Stimulated activated CD4-positive, alpha-beta T cell treated with anti-CD3 and anti-CD28 coated beads, Interleukin-4, amount 100 ng/mL, for 4 hours (primary cell): ENCODE data around the gene DNAJC19.
"Not testable (repeated sequence)": the region's sequence is repeated elsewhere in the genome, so short reads cannot be mapped to it uniquely, and the experiment has no call there.

Source experiments
- DNase-seq, 2 experiments: peaks; one replicate each; pipeline ENCODE4 v3.0.0-alpha.2; 2020

The DNAJC19 gene

GRCh38 chr3:180989291-180990163 lies at the start of gene DNAJC19:
Gene DNAJC19 (minus strand): TSS chr3:180989736. CDS start chr3:180989602, 134 bp downstream.
- peak; percentile 75 to 89 for DNase-seq

GRCh38 chr3:181030948-181031347 lies 41.4 kb upstream of the DNAJC19 start:
- no peak for DNase-seq

GRCh38 chr3:181025204-181025603 lies 35.7 kb upstream of the DNAJC19 start:
- DNase-seq: no peak

GRCh38 chr3:181017690-181018089 lies 28.2 kb upstream of the DNAJC19 start:
- DNase-seq: no peak

- DNase-seq: no peak
Measured at GRCh38 chr3:181009225-181009624, 19.7 kb upstream of the DNAJC19 start.

GRCh38 chr3:181008796-181009195 lies 19.3 kb upstream of the DNAJC19 start:
- no peak for DNase-seq

- no peak for DNase-seq
Measured at GRCh38 chr3:181007262-181007661, 17.7 kb upstream of the DNAJC19 start.

- DNase-seq: no peak
Measured at GRCh38 chr3:181006541-181006940, 17.0 kb upstream of the DNAJC19 start.

GRCh38 chr3:181003469-181003868 lies 13.9 kb upstream of the DNAJC19 start:
- not testable (repeated sequence) for DNase-seq

- not testable (repeated sequence) for DNase-seq
Measured at GRCh38 chr3:181002331-181002730, 12.8 kb upstream of the DNAJC19 start.

- DNase-seq: no peak
Measured at GRCh38 chr3:180996415-180996932, 6.9 kb upstream of the DNAJC19 start.

GRCh38 chr3:180990505-180990904 lies 969 bp upstream of the DNAJC19 start:
- DNase-seq: no peak

- DNase-seq: no peak
Measured at GRCh38 chr3:180987344-180987743, 2.2 kb downstream of the DNAJC19 start.

- not testable (repeated sequence) for DNase-seq
Measured at GRCh38 chr3:180986366-180986765, 3.2 kb downstream of the DNAJC19 start.

GRCh38 chr3:180983136-180983535 lies 6.4 kb downstream of the DNAJC19 start:
- no peak for DNase-seq

GRCh38 chr3:180981912-180982311 lies 7.6 kb downstream of the DNAJC19 start:
- no peak for DNase-seq

- no peak for DNase-seq
Measured at GRCh38 chr3:180980611-180981010, 8.9 kb downstream of the DNAJC19 start.

- no peak for DNase-seq
Measured at GRCh38 chr3:180979961-180980360, 9.6 kb downstream of the DNAJC19 start.

- no peak for DNase-seq
Measured at GRCh38 chr3:180977498-180977897, 12.0 kb downstream of the DNAJC19 start.

GRCh38 chr3:180974286-180974685 lies 15.2 kb downstream of the DNAJC19 start:
- no peak for DNase-seq

GRCh38 chr3:180973543-180973942 lies 16.0 kb downstream of the DNAJC19 start:
- DNase-seq: no peak

- no peak for DNase-seq
Measured at GRCh38 chr3:180970931-180971330, 18.6 kb downstream of the DNAJC19 start.

GRCh38 chr3:180962530-180962929 lies 27.0 kb downstream of the DNAJC19 start:
- DNase-seq: no peak

- DNase-seq: no peak
Measured at GRCh38 chr3:180961552-180961951, 28.0 kb downstream of the DNAJC19 start.

GRCh38 chr3:180961087-180961486 lies 28.4 kb downstream of the DNAJC19 start:
- DNase-seq: no peak
